GM12878 (cell line): ENCODE results near the gene LRRC75A. TPM values are rescaled to one million over a fixed set of nuclear protein-coding genes. Genes with fewer than 3 reads are reported as not detected.

Experiments used
- ATAC-seq: fragments of 200-7000 bp; cut with Tn5 transposase; 3 replicates; pipeline ENCODE4 v1.9.1; 2020; ENCODE audit warnings: mild to moderate bottlenecking, moderate library complexity
- BruUV-seq: library from RNA; stranded (reverse); fragments of 400-500 nt; replicated peaks from 2 replicates; lab custom pipeline; 2021; lab: Mats Ljungman, UMichigan
- CTCF ChIA-PET: fragments of 300-600 bp; sonication (Branson Sonifier 250); formaldehyde crosslinking; extraction: SDS; loops from one replicate; lab custom pipeline; 2021; ENCODE audit warnings: inconsistent platforms; lab: Yijun Ruan, JAX
- POLR2A ChIA-PET: fragments of 350-600 bp; formaldehyde crosslinking; extraction: SDS; loops from one replicate; lab custom pipeline; 2021; ENCODE audit warnings: inconsistent platforms; lab: Charles Lee
- RAD21 ChIA-PET: fragments of 300-600 bp; sonication (Branson Sonifier 250); formaldehyde crosslinking; loops from one replicate; lab custom pipeline; 2023; ENCODE audit warnings: antibody characterized with exemption; ENCODE audit not compliant: unreplicated experiment; lab: Charles Lee
- SMC1A ChIA-PET: fragments of 300-600 bp; sonication (Branson Sonifier 250); formaldehyde crosslinking; loops from one replicate; lab custom pipeline; 2023; ENCODE audit not compliant: unreplicated experiment, uncharacterized antibody; lab: Charles Lee
- DNase-seq: peaks from one replicate; pipeline ENCODE4 v3.0.0-alpha.2; 2011; ENCODE audit warnings: low read depth, low spot score
- FAIRE-seq: peaks from 3 replicates; lab custom pipeline; 2011; peaks lifted over from hg19 to GRCh38; lab: Jason Lieb, UNC
- H2AFZ ChIP-seq: 2 replicates; pipeline ENCODE4 v1.6.0; 2011; ENCODE audit warnings: low read depth, low read length, control low read depth; ENCODE audit not compliant: control insufficient read depth
- H3K27ac ChIP-seq: 2 replicates; pipeline ENCODE4 v1.5.1; 2011; ENCODE audit warnings: control low read depth; ENCODE audit not compliant: control insufficient read depth, insufficient read depth
- H3K27me3 ChIP-seq, 2 experiments: replicated peaks in 1 of 2; 2 replicates each; pipeline versions ENCODE4 v1.6.0 to v1.6.1; 2011; ENCODE audit warnings: low read length in 1 of 2; ENCODE audit not compliant: control insufficient read depth in 2 of 2, insufficient read depth in 2 of 2
- H3K36me3 ChIP-seq, 2 experiments: 2 replicates each; pipeline ENCODE4 v1.5.1; 2011; ENCODE audit warnings: low read length in 1 of 2; ENCODE audit not compliant: control insufficient read depth in 2 of 2, insufficient read depth in 2 of 2
- H3K4me1 ChIP-seq: 2 replicates; pipeline ENCODE4 v1.6.1; 2011; ENCODE audit warnings: mild to moderate bottlenecking, low read length, moderate library complexity, mixed read lengths; ENCODE audit not compliant: control insufficient read depth, insufficient read depth
- H3K4me2 ChIP-seq: 2 replicates; pipeline ENCODE4 v1.6.0; 2011; ENCODE audit warnings: control low read depth; ENCODE audit not compliant: control insufficient read depth, insufficient read depth
- H3K4me3 ChIP-seq: fragments of 200-600 bp; sonication (generic); 2 replicates; pipeline ENCODE4 v1.5.1; 2016
- H3K79me2 ChIP-seq: 2 replicates; pipeline ENCODE4 v1.6.0; 2011; ENCODE audit warnings: low read length; ENCODE audit not compliant: control insufficient read depth, insufficient read depth
- H3K9ac ChIP-seq: 2 replicates; pipeline ENCODE4 v1.8.0; 2011; ENCODE audit warnings: low read length, control low read depth, mixed read lengths; ENCODE audit not compliant: control insufficient read depth, insufficient read depth
- H3K9me3 ChIP-seq: replicated peaks from 3 replicates; pipeline ENCODE4 v1.5.1; 2011; ENCODE audit warnings: mild to moderate bottlenecking, low read length; ENCODE audit not compliant: control insufficient read depth, insufficient read depth
- H4K20me1 ChIP-seq: 2 replicates; pipeline ENCODE4 v1.6.0; 2011; ENCODE audit not compliant: control insufficient read depth, insufficient read depth
- ATF7 ChIP-seq: fragments of 450-650 bp; IDR thresholded peaks from 2 replicates; pipeline ENCODE4 v1.6.1; 2016; ENCODE audit warnings: low read depth, mild to moderate bottlenecking
- BCL11A ChIP-seq: IDR thresholded peaks from 2 replicates; pipeline ENCODE4 v1.6.1; 2011; ENCODE audit warnings: low read depth, low read length
- BMI1 ChIP-seq: fragments of 450-650 bp; IDR thresholded peaks from 2 replicates; pipeline ENCODE4 v1.6.1; 2016; ENCODE audit warnings: mild to moderate bottlenecking, moderate library complexity, borderline replicate concordance
- ETV6 ChIP-seq, 2 experiments: fragments of 450-650 bp in 1 of 2; IDR thresholded peaks in 1 of 2; conservative IDR thresholded peaks in 1 of 2; 2 replicates each; pipeline ENCODE4 v1.6.1; 2014; ENCODE audit warnings: antibody characterized with exemption in 1 of 2, borderline replicate concordance in 1 of 2, low read depth in 1 of 2, mild to moderate bottlenecking in 1 of 2, moderate library complexity in 1 of 2
- KAT2A ChIP-seq: conservative IDR thresholded peaks from 2 replicates; pipeline ENCODE4 v1.6.1; 2011; ENCODE audit warnings: low read depth, low read length; ENCODE audit not compliant: control insufficient read depth
- NRF1 ChIP-seq: conservative IDR thresholded peaks from 2 replicates; pipeline ENCODE4 v1.6.1; 2011; ENCODE audit warnings: mild to moderate bottlenecking, low read depth, low read length, improper control_type of control experiment
- PAX5 ChIP-seq: IDR thresholded peaks from 2 replicates; pipeline ENCODE4 v1.6.1; 2011; ENCODE audit warnings: low read depth, low read length, borderline replicate concordance
- PAX8 ChIP-seq: fragments of 450-650 bp; IDR thresholded peaks from 2 replicates; pipeline ENCODE4 v1.6.1; 2017; ENCODE audit warnings: mild to moderate bottlenecking, moderate library complexity
- POU2F2 ChIP-seq: IDR thresholded peaks from 3 replicates; pipeline ENCODE4 v1.6.1; 2011; ENCODE audit warnings: low read depth, mild to moderate bottlenecking, low read length, borderline replicate concordance
- SMARCA5 ChIP-seq: fragments of 450-650 bp; IDR thresholded peaks from 2 replicates; pipeline ENCODE4 v1.6.1; 2017; ENCODE audit warnings: mild to moderate bottlenecking
- SREBF2 ChIP-seq: IDR thresholded peaks from 2 replicates; pipeline ENCODE4 v1.6.1; 2012; ENCODE audit warnings: mild to moderate bottlenecking, low read length
- SUPT20H ChIP-seq: IDR thresholded peaks from 2 replicates; pipeline ENCODE4 v1.6.1; 2011; ENCODE audit warnings: low read depth, mild to moderate bottlenecking, low read length, moderate library complexity, borderline replicate concordance; ENCODE audit not compliant: control insufficient read depth
- TAF1 ChIP-seq: IDR thresholded peaks from 2 replicates; pipeline ENCODE4 v1.6.1; 2011; ENCODE audit warnings: mild to moderate bottlenecking, low read depth, low read length, borderline replicate concordance
- TBL1XR1 ChIP-seq: IDR thresholded peaks from 2 replicates; pipeline ENCODE4 v1.6.1; 2012; ENCODE audit warnings: low read depth, low read length, improper control_type of control experiment
- WGBS: methylation state at CpG from one replicate; pipeline ENCODE4 v1.1.6; 2016; ENCODE audit warnings: low lambda C conversion rate; ENCODE audit not compliant: insufficient replicate concordance, insufficient coverage; ENCODE audit errors: missing lambda C conversion rate; 5-methylcytosine and 5-hydroxymethylcytosine counted together
- in situ Hi-C: fragments of 300-500 bp; cut with MboI; formaldehyde crosslinking; loops from 9 replicates; pipeline ENCODE4 v1.14.3; 2018; ENCODE audit warnings: mixed read lengths
- intact Hi-C: fragments of 100-400 bp; cut with micrococcal nuclease; formaldehyde crosslinking; loops from one replicate; pipeline ENCODE4 v1.14.2; 2022; ENCODE audit not compliant: unreplicated experiment
- polyA plus RNA-seq, 11 experiments: library from polyadenylated mRNA; depleted of rRNA in 4 of 11; unstranded in 6 of 11; stranded (reverse) in 5 of 11; fragments of >200 nt; fragmentation: Nextera tagmentation in 4 of 11; fragmentation: Illumina TruSeq in 1 of 11; extraction: Ambion mirVana in 4 of 11; extraction: Trizol in 1 of 11; gene quantifications; 1 replicate in 1 of 11; 2 replicates in 10 of 11; pipeline versions ENCODE4 v1.2.1 to v1.2.3, GENCODE V29; 2011 to 2016; ENCODE audit warnings: inconsistent platforms in 2 of 11, missing spikeins in 2 of 11, low read depth in 1 of 11
- total RNA-seq, 4 experiments: library from RNA; depleted of rRNA in 3 of 4; stranded (reverse); fragments of >200 nt in 3 of 4; fragmentation: Illumina TruSeq in 1 of 4; extraction: Trizol in 1 of 4; gene quantifications; 2 replicates each; pipeline versions ENCODE4 v1.2.1 to v1.2.3, GENCODE V29; 2013 to 2021
- TF ChIP-seq, protein P1 (sequence below): IDR thresholded peaks from 2 replicates; pipeline ENCODE4 v1.6.1; 2011; ENCODE audit warnings: borderline replicate concordance, low read depth, mild to moderate bottlenecking, moderate library complexity, low read length; ENCODE audit not compliant: insufficient read depth, poor library complexity, severe bottlenecking
- TF ChIP-seq, protein P2 (sequence below): IDR thresholded peaks from 2 replicates; pipeline ENCODE4 v1.6.1; 2012; ENCODE audit warnings: low read depth, low read length, improper control_type of control experiment
- TF ChIP-seq, protein P3 (sequence below): fragments of 450-650 bp; IDR thresholded peaks from 2 replicates; pipeline ENCODE4 v1.6.1; 2017; ENCODE audit warnings: mild to moderate bottlenecking

LRRC75A gene
- total and polyA plus RNA-seq, 10 of the 15 experiments (the other 5 are each of a cell fraction or from before 2014, with no cell fraction given): 0.01 to 1.3 (median 0.09) TPM; not detected in 2

DNA sequence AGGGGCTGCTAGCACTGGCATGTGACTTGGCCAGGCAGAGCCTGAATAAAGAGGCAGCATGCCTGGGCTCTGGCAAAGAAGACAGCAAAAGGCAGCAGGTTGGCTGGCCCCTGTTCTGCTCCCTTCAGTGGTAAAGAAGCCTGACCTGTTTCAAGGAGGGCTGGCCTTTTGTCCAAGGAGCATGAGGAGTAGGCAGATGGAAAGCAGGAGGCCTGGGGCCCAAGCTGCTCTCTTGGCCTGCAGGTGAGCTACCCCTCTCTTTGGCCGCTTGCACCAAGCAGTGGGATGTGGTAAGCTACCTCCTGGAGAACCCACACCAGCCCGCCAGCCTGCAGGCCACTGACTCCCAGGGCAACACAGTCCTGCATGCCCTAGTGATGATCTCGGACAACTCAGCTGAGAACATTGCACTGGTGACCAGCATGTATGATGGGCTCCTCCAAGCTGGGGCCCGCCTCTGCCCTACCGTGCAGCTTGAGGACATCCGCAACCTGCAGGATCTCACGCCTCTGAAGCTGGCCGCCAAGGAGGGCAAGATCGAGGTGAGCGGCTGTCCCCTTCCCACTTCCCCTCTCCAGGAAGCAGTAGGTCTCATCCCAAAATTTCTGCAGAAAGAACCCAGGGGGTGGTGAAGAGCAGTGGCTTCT, 68.6 kb downstream of the LRRC75A start (continued):
- TF ChIP-seq TBL1XR1: no peak
- TF ChIP-seq ETV6 (conservative IDR thresholded peaks at IDR 0.05 in 1 of 2, IDR thresholded peaks at IDR 0.05 in 1 of 2; ENCODE audit: borderline replicate concordance in 1 of 2, low read depth in 1 of 2): no peak

DNA sequence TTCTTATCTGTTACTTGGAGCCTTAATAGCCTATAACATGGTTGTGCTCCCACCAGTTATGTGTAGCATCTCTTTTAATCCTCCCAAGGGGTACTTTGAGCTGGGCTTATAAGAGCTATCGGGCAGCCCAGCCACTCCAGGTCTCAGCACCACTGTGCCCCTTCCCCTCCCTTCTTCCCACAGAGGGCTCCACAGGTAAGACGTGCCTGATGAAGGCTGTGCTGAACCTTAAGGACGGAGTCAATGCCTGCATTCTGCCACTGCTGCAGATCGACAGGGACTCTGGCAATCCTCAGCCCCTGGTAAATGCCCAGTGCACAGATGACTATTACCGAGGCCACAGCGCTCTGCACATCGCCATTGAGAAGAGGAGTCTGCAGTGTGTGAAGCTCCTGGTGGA, 69.6 kb downstream of the LRRC75A start:
- Histone ChIP-seq H3K9me3 (no peaks in the 10 kb centered on the region), H3K4me1 (peaks cover 29% of the 10 kb centered on the region), H3K36me3 (peaks cover 27 to 29% of the 10 kb centered on the region in 2 experiments), H3K27ac (no peak overlapping the region), H2AFZ (no peak overlapping the region), H4K20me1 (no peaks in the 10 kb centered on the region), H3K4me3 (no peak overlapping the region), H3K9ac (no peak overlapping the region), H3K79me2 (peaks cover 31% of the 10 kb centered on the region), H3K27me3 (no peaks in the 10 kb centered on the region), H3K4me2 (no peak overlapping the region)
- ChIA-PET SMC1A (interaction anchor here (1.2 to 1.4 kb wide), 2 partner anchors 15 to 18 kb away, joined by 4 read pairs; no protein-coding TSS in a partner anchor), RAD21 (interaction anchor here (1.8 kb wide), 1 partner anchor 16 kb away, joined by 4 read pairs; no protein-coding TSS in a partner anchor), POLR2A (interaction anchor here (1.3 kb wide), 1 partner anchor 16 kb away, joined by 5 read pairs; no protein-coding TSS in a partner anchor), CTCF (interaction anchor here (1.2 kb wide), 1 partner anchor 58 kb away, joined by 4 read pairs; no protein-coding TSS in a partner anchor)
- intact Hi-C loops (no loop called here), in situ Hi-C loops (no loop called here)
- no peak for DNase-seq
- BruUV-seq: no TSS peak
- no peak for ATAC-seq
- FAIRE-seq: no peak
- 87% methylated on average over 7 of the region's 7 CpGs for WGBS
- TF ChIP-seq ATF7 (no peak), BCL11A (no peak), KAT2A (no peak), SREBF2 (no peak), POU2F2 (no peak), BMI1 (no peak), PAX5 (no peak), PAX8 (no peak), SMARCA5 (no peak), SUPT20H (no peak), NRF1 (no peak), TAF1 (no peak)
- TF ChIP-seq, protein P1, sequence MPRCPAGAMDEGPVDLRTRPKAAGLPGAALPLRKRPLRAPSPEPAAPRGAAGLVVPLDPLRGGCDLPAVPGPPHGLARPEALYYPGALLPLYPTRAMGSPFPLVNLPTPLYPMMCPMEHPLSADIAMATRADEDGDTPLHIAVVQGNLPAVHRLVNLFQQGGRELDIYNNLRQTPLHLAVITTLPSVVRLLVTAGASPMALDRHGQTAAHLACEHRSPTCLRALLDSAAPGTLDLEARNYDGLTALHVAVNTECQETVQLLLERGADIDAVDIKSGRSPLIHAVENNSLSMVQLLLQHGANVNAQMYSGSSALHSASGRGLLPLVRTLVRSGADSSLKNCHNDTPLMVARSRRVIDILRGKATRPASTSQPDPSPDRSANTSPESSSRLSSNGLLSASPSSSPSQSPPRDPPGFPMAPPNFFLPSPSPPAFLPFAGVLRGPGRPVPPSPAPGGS: no peak
- TF ChIP-seq, protein P2, sequence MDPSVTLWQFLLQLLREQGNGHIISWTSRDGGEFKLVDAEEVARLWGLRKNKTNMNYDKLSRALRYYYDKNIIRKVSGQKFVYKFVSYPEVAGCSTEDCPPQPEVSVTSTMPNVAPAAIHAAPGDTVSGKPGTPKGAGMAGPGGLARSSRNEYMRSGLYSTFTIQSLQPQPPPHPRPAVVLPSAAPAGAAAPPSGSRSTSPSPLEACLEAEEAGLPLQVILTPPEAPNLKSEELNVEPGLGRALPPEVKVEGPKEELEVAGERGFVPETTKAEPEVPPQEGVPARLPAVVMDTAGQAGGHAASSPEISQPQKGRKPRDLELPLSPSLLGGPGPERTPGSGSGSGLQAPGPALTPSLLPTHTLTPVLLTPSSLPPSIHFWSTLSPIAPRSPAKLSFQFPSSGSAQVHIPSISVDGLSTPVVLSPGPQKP: no peak
- TF ChIP-seq, protein P3, sequence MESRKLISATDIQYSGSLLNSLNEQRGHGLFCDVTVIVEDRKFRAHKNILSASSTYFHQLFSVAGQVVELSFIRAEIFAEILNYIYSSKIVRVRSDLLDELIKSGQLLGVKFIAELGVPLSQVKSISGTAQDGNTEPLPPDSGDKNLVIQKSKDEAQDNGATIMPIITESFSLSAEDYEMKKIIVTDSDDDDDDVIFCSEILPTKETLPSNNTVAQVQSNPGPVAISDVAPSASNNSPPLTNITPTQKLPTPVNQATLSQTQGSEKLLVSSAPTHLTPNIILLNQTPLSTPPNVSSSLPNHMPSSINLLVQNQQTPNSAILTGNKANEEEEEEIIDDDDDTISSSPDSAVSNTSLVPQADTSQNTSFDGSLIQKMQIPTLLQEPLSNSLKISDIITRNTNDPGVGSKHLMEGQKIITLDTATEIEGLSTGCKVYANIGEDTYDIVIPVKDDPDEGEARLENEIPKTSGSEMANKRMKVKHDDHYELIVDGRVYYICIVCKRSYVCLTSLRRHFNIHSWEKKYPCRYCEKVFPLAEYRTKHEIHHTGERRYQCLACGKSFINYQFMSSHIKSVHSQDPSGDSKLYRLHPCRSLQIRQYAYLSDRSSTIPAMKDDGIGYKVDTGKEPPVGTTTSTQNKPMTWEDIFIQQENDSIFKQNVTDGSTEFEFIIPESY: no peak
